ENCODE measurements around the gene TMEM63B. TPM values are rescaled to one million over a fixed set of nuclear protein-coding genes. Genes with fewer than 3 reads are reported as not detected.

TMEM63B gene
- total RNA-seq, 4 donors from 2014 or later = 73.4 to 91.2 (median 87.7) TPM

- TF ChIP-seq, protein P1, sequence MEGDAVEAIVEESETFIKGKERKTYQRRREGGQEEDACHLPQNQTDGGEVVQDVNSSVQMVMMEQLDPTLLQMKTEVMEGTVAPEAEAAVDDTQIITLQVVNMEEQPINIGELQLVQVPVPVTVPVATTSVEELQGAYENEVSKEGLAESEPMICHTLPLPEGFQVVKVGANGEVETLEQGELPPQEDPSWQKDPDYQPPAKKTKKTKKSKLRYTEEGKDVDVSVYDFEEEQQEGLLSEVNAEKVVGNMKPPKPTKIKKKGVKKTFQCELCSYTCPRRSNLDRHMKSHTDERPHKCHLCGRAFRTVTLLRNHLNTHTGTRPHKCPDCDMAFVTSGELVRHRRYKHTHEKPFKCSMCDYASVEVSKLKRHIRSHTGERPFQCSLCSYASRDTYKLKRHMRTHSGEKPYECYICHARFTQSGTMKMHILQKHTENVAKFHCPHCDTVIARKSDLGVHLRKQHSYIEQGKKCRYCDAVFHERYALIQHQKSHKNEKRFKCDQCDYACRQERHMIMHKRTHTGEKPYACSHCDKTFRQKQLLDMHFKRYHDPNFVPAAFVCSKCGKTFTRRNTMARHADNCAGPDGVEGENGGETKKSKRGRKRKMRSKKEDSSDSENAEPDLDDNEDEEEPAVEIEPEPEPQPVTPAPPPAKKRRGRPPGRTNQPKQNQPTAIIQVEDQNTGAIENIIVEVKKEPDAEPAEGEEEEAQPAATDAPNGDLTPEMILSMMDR (IDR thresholded peaks at IDR 0.05) = no peak
- TF ChIP-seq POLR2A (IDR thresholded peaks at IDR 0.05) = no peak
- intact Hi-C loops (cut with DNase I; ENCODE audit: low total_unique reads) = no loop called here
- DNase-seq (ENCODE audit: low spot score in 2 of 2) = no peak
- no peak overlapping the region for H3K4me3 ChIP-seq (ENCODE audit: low read depth, poor library complexity, severe bottlenecking)
These were observed 18.5 kb downstream of the TMEM63B start for GRCh38 chr6:44145839-44146238.

DNA sequence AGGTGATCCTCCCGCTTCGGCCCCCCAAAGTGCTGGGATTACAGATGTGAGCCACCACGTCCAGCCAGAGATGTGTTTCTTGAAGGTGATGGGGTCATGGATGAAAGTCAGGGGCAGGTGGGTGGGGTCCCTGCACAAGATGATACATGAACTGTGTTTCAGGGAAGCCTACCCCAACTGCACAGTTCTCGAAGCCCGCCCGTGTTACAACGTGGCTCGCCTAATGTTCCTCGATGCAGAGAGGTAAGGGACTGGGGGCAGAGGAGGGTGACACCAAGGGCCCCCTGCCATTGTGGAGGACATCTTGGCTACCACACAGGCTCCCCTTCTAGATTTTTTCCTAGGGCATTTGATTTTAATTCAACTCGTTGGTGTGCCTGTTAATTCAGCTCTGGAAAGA, 19.3 kb downstream of the TMEM63B start:
- no peak overlapping the region for H3K4me3 ChIP-seq (ENCODE audit: low read depth, poor library complexity, severe bottlenecking)
- DNase-seq (ENCODE audit: low spot score in 2 of 2) = no peak
- TF ChIP-seq POLR2A (IDR thresholded peaks at IDR 0.05) = no peak
- TF ChIP-seq, protein P1 (IDR thresholded peaks at IDR 0.05) = no peak
- 84 to 91% methylated on average over 10 of the region's 10 CpGs for WGBS, 2 donors
- intact Hi-C loops (cut with DNase I; ENCODE audit: low total_unique reads) = no loop called here

GRCh38 chr6:44147256-44147655, 19.9 kb downstream of the TMEM63B start:
- TF ChIP-seq, protein P1 (IDR thresholded peaks at IDR 0.05) = no peak
- no peak for TF ChIP-seq POLR2A (IDR thresholded peaks at IDR 0.05)
- WGBS, 2 donors = 84 to 96% methylated on average over 7 of the region's 7 CpGs
- no peak for DNase-seq (ENCODE audit: low spot score in 2 of 2)
- intact Hi-C loops (cut with DNase I; ENCODE audit: low total_unique reads) = no loop called here
- no peak overlapping the region for H3K4me3 ChIP-seq (ENCODE audit: low read depth, poor library complexity, severe bottlenecking)

GRCh38 chr6:44148306-44148705, 21.0 kb downstream of the TMEM63B start:
- 82 to 90% methylated on average over 5 to 9 of the region's 9 CpGs for WGBS, 2 donors
- no peak overlapping the region for H3K4me3 ChIP-seq (ENCODE audit: low read depth, poor library complexity, severe bottlenecking)
- no peak for TF ChIP-seq POLR2A (IDR thresholded peaks at IDR 0.05)
- TF ChIP-seq, protein P1 (IDR thresholded peaks at IDR 0.05) = no peak
- DNase-seq (ENCODE audit: low spot score in 2 of 2) = no peak
- intact Hi-C loops (cut with DNase I; ENCODE audit: low total_unique reads) = no loop called here

DNA sequence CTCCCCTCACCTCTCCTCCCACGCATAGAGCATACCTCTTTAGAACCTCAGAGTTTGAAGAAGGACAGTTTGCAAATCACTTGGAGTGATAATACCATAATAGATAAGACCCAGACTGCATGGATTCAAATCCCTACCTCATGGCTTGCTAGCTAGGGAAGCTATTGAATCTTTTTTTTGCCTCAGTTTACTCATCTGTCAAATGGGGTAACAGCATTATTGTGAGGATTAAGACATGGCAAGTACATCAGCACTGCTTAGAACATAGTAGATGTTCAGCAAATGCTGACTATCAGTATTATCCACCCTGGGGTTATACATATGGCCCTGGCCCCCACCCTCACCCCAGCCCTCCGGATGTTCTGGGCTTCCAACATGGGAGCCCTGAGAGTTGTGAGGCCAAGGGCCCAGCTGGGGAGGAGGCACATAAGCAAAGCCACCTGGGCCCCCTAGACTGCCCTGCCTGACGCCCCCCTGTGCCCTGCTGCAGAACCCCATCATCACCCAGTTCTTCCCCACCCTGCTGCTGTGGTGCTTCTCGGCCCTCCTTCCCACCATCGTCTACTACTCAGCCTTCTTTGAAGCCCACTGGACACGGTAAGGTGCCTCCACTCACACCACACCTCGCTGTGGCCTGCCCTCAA, 22.1 kb downstream of the TMEM63B start:
- TF ChIP-seq, protein P1 (IDR thresholded peaks at IDR 0.05) = no peak
- TF ChIP-seq POLR2A (IDR thresholded peaks at IDR 0.05) = no peak
- no peak for DNase-seq (ENCODE audit: low spot score in 2 of 2)
- 78 to 79% methylated on average over 7 of the region's 7 CpGs for WGBS, 2 donors
- intact Hi-C loops (cut with DNase I; ENCODE audit: low total_unique reads) = loop anchor here (2.0 kb wide), 1 partner anchor 49 kb away; no protein-coding TSS in a partner anchor
- no peak overlapping the region for H3K4me3 ChIP-seq (ENCODE audit: low read depth, poor library complexity, severe bottlenecking)

Measured in lower leg skin (tissue), 4 donors.